ENCODE measurements around the gene FOXI2. TPM values are rescaled to one million over a fixed set of nuclear protein-coding genes. Genes with fewer than 3 reads are reported as not detected.

Gene FOXI2
- total RNA-seq, 4 donors from 2014 or later = 0.12 to 1.5 (median 0.56) TPM

DNA sequence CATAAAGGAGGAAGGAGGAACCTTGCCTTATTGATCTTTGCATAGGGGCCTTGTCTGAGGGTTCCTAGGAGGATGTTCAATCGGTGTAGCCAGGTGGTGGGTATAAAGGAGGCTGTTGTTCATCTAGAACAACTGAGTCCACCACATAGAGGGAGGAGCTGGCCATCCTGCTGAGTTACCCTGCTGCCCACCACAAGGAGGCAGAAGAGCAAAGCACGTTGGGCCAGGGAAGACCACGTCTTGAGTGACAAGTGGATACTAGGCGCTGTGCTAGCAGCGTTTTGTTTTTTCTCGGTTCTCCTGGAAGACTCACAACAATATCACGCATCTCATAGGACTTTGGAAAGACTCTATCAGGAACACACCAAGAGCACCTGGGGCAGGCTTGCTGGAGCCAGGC, 20.0 kb downstream of the FOXI2 start:
- 72 to 83% methylated on average over 4 to 7 of the region's 7 CpGs for WGBS, 2 donors
- Histone ChIP-seq H3K27ac (no peak overlapping the region), H3K9me3 (no peaks in the 10 kb centered on the region), H3K4me1 (no peaks in the 10 kb centered on the region), H3K4me3 (no peak overlapping the region), H3K36me3 (no peaks in the 10 kb centered on the region), H3K27me3 (peaks cover 0 to 3% (median 0%) of the 10 kb centered on the region in 4 donors)
- intact Hi-C loops (cut with DNase I) = no loop called here
- DNase-seq = no peak
- TF ChIP-seq, protein P1, sequence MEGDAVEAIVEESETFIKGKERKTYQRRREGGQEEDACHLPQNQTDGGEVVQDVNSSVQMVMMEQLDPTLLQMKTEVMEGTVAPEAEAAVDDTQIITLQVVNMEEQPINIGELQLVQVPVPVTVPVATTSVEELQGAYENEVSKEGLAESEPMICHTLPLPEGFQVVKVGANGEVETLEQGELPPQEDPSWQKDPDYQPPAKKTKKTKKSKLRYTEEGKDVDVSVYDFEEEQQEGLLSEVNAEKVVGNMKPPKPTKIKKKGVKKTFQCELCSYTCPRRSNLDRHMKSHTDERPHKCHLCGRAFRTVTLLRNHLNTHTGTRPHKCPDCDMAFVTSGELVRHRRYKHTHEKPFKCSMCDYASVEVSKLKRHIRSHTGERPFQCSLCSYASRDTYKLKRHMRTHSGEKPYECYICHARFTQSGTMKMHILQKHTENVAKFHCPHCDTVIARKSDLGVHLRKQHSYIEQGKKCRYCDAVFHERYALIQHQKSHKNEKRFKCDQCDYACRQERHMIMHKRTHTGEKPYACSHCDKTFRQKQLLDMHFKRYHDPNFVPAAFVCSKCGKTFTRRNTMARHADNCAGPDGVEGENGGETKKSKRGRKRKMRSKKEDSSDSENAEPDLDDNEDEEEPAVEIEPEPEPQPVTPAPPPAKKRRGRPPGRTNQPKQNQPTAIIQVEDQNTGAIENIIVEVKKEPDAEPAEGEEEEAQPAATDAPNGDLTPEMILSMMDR (IDR thresholded peaks at IDR 0.05) = no peak
- no peak for TF ChIP-seq POLR2A (IDR thresholded peaks at IDR 0.05)

DNA sequence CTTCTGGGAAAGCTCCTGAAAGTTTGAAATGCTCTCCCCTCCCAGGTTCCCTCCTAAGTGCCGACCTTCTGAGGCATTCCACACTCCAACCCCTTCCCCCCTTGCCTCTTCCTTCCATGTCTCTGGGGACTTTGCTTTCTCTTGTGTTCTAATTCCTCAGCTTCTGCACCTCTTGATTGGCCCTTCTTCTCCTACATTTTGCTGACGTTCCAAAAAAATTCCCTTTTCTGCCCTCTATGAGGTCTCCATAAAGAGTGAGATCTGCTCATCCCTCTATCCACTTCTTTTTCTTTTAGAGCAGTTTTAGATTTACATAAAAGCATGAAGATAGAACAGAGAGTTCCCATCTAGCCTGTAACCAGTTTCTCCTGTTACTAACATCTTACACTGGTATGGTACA, 22.3 kb downstream of the FOXI2 start:
- TF ChIP-seq POLR2A (IDR thresholded peaks at IDR 0.05) = no peak
- TF ChIP-seq, protein P1 (IDR thresholded peaks at IDR 0.05) = no peak
- intact Hi-C loops (cut with DNase I) = no loop called here
- Histone ChIP-seq H3K9me3 (no peaks in the 10 kb centered on the region), H3K36me3 (no peaks in the 10 kb centered on the region), H3K27me3 (peaks cover 0 to 3% (median 0%) of the 10 kb centered on the region in 4 donors), H3K4me1 (no peaks in the 10 kb centered on the region), H3K4me3 (no peak overlapping the region), H3K27ac (no peak overlapping the region)
- 60 to 63% methylated on average over 2 of the region's 2 CpGs for WGBS, 2 donors
- no peak for DNase-seq

DNA sequence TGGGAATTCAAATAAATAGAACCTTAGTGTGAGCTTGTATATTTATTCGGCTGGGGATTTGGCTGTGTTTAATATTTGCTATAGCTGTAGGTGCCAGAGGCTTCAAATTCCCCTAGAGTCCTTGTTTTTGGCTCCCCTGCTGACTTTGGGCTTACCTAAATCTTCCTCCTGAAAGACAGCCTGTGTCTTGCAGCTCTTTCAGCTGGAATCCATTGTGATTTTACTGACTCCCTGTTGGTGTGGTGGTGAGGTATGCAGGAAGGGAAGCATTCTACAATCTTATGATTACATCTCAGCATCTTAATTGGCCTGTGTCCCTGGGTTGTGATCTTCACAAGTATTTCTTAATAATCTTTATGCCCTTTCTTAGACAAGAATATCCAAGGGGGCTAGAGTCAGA, 25.9 kb downstream of the FOXI2 start:
- Histone ChIP-seq H3K27ac (no peak overlapping the region), H3K4me1 (no peaks in the 10 kb centered on the region), H3K4me3 (no peak overlapping the region), H3K9me3 (no peaks in the 10 kb centered on the region), H3K36me3 (no peaks in the 10 kb centered on the region), H3K27me3 (peaks cover 0 to 3% (median 0%) of the 10 kb centered on the region in 4 donors)
- no peak for DNase-seq
- intact Hi-C loops (cut with DNase I) = no loop called here
- 59 to 73% methylated on average over 1 of the region's 1 CpG for WGBS, 2 donors
- TF ChIP-seq, protein P1 (IDR thresholded peaks at IDR 0.05) = no peak
- no peak for TF ChIP-seq POLR2A (IDR thresholded peaks at IDR 0.05)

DNA sequence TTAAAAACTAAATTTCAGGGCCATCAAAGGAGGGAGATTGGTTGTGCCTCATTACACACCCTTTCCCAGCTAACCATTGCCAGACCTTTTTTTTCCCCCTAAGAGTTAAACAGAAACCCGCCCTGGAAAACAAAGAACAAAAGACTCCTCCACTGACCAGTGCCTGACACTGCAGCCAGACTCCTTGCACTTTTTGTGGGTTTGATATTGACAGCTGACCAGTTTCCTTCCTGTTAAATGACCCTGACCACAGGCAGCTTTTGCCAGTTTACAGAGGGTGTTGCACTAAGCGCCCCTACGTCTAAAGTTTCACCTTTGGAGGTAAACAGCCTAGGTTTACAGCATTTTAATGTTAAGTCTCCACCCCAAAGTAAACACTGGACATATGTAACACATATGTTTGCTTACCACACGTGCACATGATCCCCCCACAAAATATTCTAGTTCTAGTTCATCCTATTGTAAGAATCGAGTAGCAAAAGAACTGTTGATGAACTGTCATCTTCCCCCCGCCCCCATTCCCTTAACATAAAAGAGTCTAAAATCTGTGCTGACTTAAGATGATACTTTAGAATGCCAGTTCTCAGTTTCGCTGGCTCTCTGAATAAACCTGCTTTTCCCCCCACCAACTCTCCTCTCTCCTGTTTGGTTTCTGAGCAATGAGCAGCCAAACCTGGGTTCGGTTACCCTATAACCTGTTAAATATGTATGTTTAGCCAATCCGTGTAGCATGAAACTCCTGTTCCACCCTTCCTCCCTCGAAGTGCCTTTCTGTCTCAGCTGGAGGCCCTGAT, 38.0 kb downstream of the FOXI2 start:
- Histone ChIP-seq H3K4me3 (no peak overlapping the region), H3K27ac (no peak overlapping the region), H3K9me3 (no peaks in the 10 kb centered on the region), H3K4me1 (no peaks in the 10 kb centered on the region), H3K27me3 (no peaks in the 10 kb centered on the region), H3K36me3 (no peaks in the 10 kb centered on the region)
- no peak for TF ChIP-seq POLR2A (IDR thresholded peaks at IDR 0.05)
- TF ChIP-seq, protein P1 (IDR thresholded peaks at IDR 0.05) = no peak
- intact Hi-C loops (cut with DNase I) = no loop called here
- WGBS, 2 donors = 23 to 24% methylated on average over 10 of the region's 10 CpGs
- DNase-seq = no peak

DNA sequence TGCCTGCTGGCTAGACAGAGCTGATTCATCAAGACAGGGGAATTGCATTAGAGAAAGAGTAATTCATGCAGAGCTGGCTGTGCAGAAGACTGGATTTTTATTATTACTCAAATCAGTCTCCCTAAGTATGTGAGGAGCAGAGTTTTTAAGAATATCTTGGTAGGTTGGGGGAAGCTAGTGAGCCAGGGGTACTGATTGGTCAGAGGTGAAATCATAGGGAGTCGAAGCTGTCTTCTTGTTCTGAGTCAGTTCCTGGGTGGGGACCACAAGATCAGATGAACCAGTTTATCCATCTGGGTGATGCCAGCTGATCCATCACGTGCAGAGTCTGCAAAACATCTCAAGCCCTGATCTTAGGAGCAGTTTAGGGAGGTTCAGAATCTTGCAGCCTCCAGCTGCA, 39.8 kb downstream of the FOXI2 start:
- H3K27me3 ChIP-seq = no peaks in the 10 kb centered on the region
- WGBS, 2 donors = 14 to 33% methylated on average over 2 of the region's 2 CpGs
- TF ChIP-seq, protein P1 (IDR thresholded peaks at IDR 0.05) = no peak
- TF ChIP-seq POLR2A (IDR thresholded peaks at IDR 0.05) = no peak
- H3K9me3 ChIP-seq = no peaks in the 10 kb centered on the region
- H3K4me3 ChIP-seq = no peak overlapping the region
- H3K27ac ChIP-seq = no peak overlapping the region
- no peaks in the 10 kb centered on the region for H3K36me3 ChIP-seq
- DNase-seq = no peak
- intact Hi-C loops (cut with DNase I) = no loop called here
- no peaks in the 10 kb centered on the region for H3K4me1 ChIP-seq

Measured in esophagus squamous epithelium (tissue), 5 donors.